Measurements from ENCODE around the gene CFD. TPM values are rescaled to one million over a fixed set of nuclear protein-coding genes. Genes with fewer than 3 reads are reported as not detected.

The CFD gene
- total and polyA plus RNA-seq, 2 experiments from 2014 or later, result 0.90 to 4.7 TPM

DNA sequence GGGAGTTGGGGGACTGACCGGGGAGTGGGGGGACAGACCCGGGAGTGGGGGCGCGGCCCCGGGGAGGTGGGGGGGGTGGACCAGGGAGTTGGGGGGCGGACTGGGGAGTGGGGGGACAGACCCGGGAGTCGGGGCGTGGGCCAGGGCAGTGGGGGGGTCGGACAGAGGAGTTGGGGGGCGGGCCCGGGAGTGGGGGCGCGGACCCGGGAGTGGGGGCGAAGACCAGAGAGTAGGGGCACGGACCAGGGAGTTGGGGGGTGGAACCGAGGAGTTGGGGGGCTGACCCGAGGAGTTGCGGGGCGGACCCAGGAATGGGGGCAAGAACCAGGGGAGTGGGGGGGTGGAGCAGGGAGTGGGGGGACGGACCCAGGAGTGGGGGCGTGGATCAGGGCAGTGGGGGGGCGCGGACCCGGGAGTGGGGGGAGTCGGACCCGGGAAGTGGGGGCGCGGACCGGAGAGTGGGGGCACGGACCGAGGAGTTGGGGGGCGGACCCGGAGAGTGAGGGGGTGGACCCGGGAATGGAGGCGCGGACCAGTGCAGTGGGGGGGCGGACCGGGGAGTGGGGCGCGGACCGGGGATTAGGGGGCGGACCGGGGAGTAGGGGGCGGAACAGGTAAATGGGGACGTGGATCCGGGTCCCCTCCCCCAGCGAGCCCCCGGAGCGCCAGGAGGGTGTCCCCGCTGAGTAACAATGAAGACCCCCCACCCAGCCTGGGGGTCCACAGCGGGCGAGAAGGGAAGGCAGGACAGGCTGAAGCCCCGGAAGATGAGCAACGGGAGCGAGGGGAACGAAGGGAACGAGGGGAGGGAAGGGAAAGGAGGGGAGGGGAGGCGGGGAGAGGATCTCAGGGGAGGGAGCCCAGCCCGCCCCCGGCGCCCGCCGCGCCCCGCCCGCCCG, 53.0 kb downstream of the CFD start:
- peaks cover 33% of the 10 kb centered on the region for H4K20me1 ChIP-seq (replicated peaks; ENCODE audit: insufficient read depth)
- peaks cover 43% of the 10 kb centered on the region for H3K79me2 ChIP-seq (replicated peaks; ENCODE audit: insufficient read depth)
- Mint-ChIP-seq H3K27ac (no peak overlapping the region), H3K9me3 (no peaks in the 10 kb centered on the region), H3K36me3 (ENCODE audit: low read depth) (peaks cover 6% of the 10 kb centered on the region; the same call in 2 of the 3 replicates), H3K4me3 (peak overlapping the region; percentile 76), H3K4me1 (0 out of 3 replicates have a peak, but pooled peaks cover 2% of the 10 kb centered on the region), H3K27me3 (ENCODE audit: insufficient read depth, low read depth, poor library complexity) (peaks cover 31% of the 10 kb centered on the region)
- no peak overlapping the region for H2AFZ ChIP-seq
- H3K9me2 ChIP-seq (ENCODE audit: insufficient read depth), result no peaks in the 10 kb centered on the region
- DNase-seq (ENCODE audit: low spot score), result no peak
- peak overlapping the region; percentile 79 for H3K4me3 ChIP-seq
- peaks cover 18% of the 10 kb centered on the region for H3F3A ChIP-seq (replicated peaks; ENCODE audit: low read depth)
- peak overlapping the region; percentile 76 for H3K4me2 ChIP-seq
- H3K4me1 ChIP-seq (ENCODE audit: insufficient read depth), result peaks cover 5% of the 10 kb centered on the region; the same call in 1 of the 2 replicates
- ATAC-seq, result no peak
- H3K36me3 ChIP-seq (ENCODE audit: insufficient read depth), result no peaks in the 10 kb centered on the region
- H3K27ac ChIP-seq (ENCODE audit: low read depth), result no peak overlapping the region
- TF ChIP-seq STAT1 (IDR thresholded peaks at IDR 0.05; ENCODE audit: unreplicated experiment) (no peak), ZNF331 (CRISPR knock-in tag; IDR thresholded peaks at IDR 0.05; ENCODE audit: low read depth) (no peak), JUNB (IDR thresholded peaks at IDR 0.05; ENCODE audit: unreplicated experiment) (no peak)
- TF ChIP-seq, protein P1, sequence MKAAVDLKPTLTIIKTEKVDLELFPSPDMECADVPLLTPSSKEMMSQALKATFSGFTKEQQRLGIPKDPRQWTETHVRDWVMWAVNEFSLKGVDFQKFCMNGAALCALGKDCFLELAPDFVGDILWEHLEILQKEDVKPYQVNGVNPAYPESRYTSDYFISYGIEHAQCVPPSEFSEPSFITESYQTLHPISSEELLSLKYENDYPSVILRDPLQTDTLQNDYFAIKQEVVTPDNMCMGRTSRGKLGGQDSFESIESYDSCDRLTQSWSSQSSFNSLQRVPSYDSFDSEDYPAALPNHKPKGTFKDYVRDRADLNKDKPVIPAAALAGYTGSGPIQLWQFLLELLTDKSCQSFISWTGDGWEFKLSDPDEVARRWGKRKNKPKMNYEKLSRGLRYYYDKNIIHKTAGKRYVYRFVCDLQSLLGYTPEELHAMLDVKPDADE (IDR thresholded peaks at IDR 0.05), result no peak
- TF ChIP-seq, protein P2, sequence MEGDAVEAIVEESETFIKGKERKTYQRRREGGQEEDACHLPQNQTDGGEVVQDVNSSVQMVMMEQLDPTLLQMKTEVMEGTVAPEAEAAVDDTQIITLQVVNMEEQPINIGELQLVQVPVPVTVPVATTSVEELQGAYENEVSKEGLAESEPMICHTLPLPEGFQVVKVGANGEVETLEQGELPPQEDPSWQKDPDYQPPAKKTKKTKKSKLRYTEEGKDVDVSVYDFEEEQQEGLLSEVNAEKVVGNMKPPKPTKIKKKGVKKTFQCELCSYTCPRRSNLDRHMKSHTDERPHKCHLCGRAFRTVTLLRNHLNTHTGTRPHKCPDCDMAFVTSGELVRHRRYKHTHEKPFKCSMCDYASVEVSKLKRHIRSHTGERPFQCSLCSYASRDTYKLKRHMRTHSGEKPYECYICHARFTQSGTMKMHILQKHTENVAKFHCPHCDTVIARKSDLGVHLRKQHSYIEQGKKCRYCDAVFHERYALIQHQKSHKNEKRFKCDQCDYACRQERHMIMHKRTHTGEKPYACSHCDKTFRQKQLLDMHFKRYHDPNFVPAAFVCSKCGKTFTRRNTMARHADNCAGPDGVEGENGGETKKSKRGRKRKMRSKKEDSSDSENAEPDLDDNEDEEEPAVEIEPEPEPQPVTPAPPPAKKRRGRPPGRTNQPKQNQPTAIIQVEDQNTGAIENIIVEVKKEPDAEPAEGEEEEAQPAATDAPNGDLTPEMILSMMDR (conservative IDR thresholded peaks at IDR 0.05; ENCODE audit: low read depth in 2 of 2), result no peak
- peaks cover 39% of the 10 kb centered on the region for H3K27me3 ChIP-seq (ENCODE audit: insufficient read depth)

MicroRNA genes within 50 kb of the gene (microRNA counts, 767-probe panel; counts per million panel counts)
- not detected for microRNA hsa-miR-3187-3p

Small RNA genes lying within 50 kb of the gene (microRNA-seq; reads per million reads assigned to microRNA genes)
- 8.6 reads per million, percentile 31 among the genes with 10 or more reads in this experiment for gene MIR3187

Small RNA genes lying within 50 kb of the gene (small RNA-seq; reads per million reads assigned to genes)
- gene MIR3187 (ENCODE audit: low replicate concordance) (not detected), gene RNU6-9 (ENCODE audit: low replicate concordance) (8.5 reads per million, percentile 96 among the genes with 10 or more reads in this experiment)

Other genes with a start within 250 kb of the CFD start
- gene POLRMT, start 226.1 kb upstream of the CFD start, total RNA-seq (2014; rRNA removed; shearing (Covaris generic)), result 120 and 148 TPM in 2 replicates
- gene POLRMT, start 226.1 kb upstream of the CFD start, polyA plus RNA-seq (2016; fragmentation: Nextera tagmentation; extraction: Ambion mirVana), result 98.0 and 125 TPM in 2 replicates
- gene FGF22, start 219.8 kb upstream of the CFD start, total RNA-seq (2014; rRNA removed; shearing (Covaris generic)), result 0.31 and 2.8 TPM in 2 replicates
- gene FGF22, start 219.8 kb upstream of the CFD start, polyA plus RNA-seq (2016; fragmentation: Nextera tagmentation; extraction: Ambion mirVana), result 1.0 and 1.1 TPM in 2 replicates
- 80.5 and 112 TPM in 2 replicates for gene RNF126, start 196.4 kb upstream of the CFD start, total RNA-seq (2014; rRNA removed; shearing (Covaris generic))
- 91.7 and 95.7 TPM in 2 replicates for gene RNF126, start 196.4 kb upstream of the CFD start, polyA plus RNA-seq (2016; fragmentation: Nextera tagmentation; extraction: Ambion mirVana)
- 10.1 and 12.5 TPM in 2 replicates for gene FSTL3, start 183.3 kb upstream of the CFD start, total RNA-seq (2014; rRNA removed; shearing (Covaris generic))
- 2.9 and 3.1 TPM in 2 replicates for gene FSTL3, start 183.3 kb upstream of the CFD start, polyA plus RNA-seq (2016; fragmentation: Nextera tagmentation; extraction: Ambion mirVana)
- gene PRSS57, start 164.2 kb upstream of the CFD start, total RNA-seq (2014; rRNA removed; shearing (Covaris generic)), result not detected in 2 replicates
- 0.21 and 0.34 TPM in 2 replicates for gene PRSS57, start 164.2 kb upstream of the CFD start, polyA plus RNA-seq (2016; fragmentation: Nextera tagmentation; extraction: Ambion mirVana)
- 21.7 and 26.1 TPM in 2 replicates for gene PALM, start 150.7 kb upstream of the CFD start, total RNA-seq (2014; rRNA removed; shearing (Covaris generic))
- 3.8 and 4.8 TPM in 2 replicates for gene PALM, start 150.7 kb upstream of the CFD start, polyA plus RNA-seq (2016; fragmentation: Nextera tagmentation; extraction: Ambion mirVana)
- gene MISP, start 108.6 kb upstream of the CFD start, total RNA-seq (2014; rRNA removed; shearing (Covaris generic)), result 0.23 and 0.28 TPM in 2 replicates
- 0.27 and 0.40 TPM in 2 replicates for gene MISP, start 108.6 kb upstream of the CFD start, polyA plus RNA-seq (2016; fragmentation: Nextera tagmentation; extraction: Ambion mirVana)
- gene PTBP1, start 62.2 kb upstream of the CFD start, total RNA-seq (2014; rRNA removed; shearing (Covaris generic)), result 539 and 552 TPM in 2 replicates
- gene PTBP1, start 62.2 kb upstream of the CFD start, polyA plus RNA-seq (2016; fragmentation: Nextera tagmentation; extraction: Ambion mirVana), result 632 and 705 TPM in 2 replicates
- gene PLPPR3, start 37.7 kb upstream of the CFD start, total RNA-seq (2014; rRNA removed; shearing (Covaris generic)), result 74.7 and 81.1 TPM in 2 replicates
- gene PLPPR3, start 37.7 kb upstream of the CFD start, polyA plus RNA-seq (2016; fragmentation: Nextera tagmentation; extraction: Ambion mirVana), result 13.6 and 14.8 TPM in 2 replicates
- 0.50 and 1.4 TPM in 2 replicates for gene AZU1, start 31.8 kb upstream of the CFD start, total RNA-seq (2014; rRNA removed; shearing (Covaris generic))
- 0.30 and 0.78 TPM in 2 replicates for gene AZU1, start 31.8 kb upstream of the CFD start, polyA plus RNA-seq (2016; fragmentation: Nextera tagmentation; extraction: Ambion mirVana)
- gene PRTN3, start 18.7 kb upstream of the CFD start, total RNA-seq (2014; rRNA removed; shearing (Covaris generic)), result 0.21 and 2.4 TPM in 2 replicates
- 0.68 and 0.87 TPM in 2 replicates for gene PRTN3, start 18.7 kb upstream of the CFD start, polyA plus RNA-seq (2016; fragmentation: Nextera tagmentation; extraction: Ambion mirVana)
- gene ELANE, start 7.4 kb upstream of the CFD start, total RNA-seq (2014; rRNA removed; shearing (Covaris generic)), result not detected in 2 replicates
- gene ELANE, start 7.4 kb upstream of the CFD start, polyA plus RNA-seq (2016; fragmentation: Nextera tagmentation; extraction: Ambion mirVana), result not detected in 2 replicates
- gene MED16, start 33.5 kb downstream of the CFD start, total RNA-seq (2014; rRNA removed; shearing (Covaris generic)), result 62.3 and 73.6 TPM in 2 replicates
- gene MED16, start 33.5 kb downstream of the CFD start, polyA plus RNA-seq (2016; fragmentation: Nextera tagmentation; extraction: Ambion mirVana), result 52.7 and 58.7 TPM in 2 replicates
- gene RNU6-9, start 33.8 kb downstream of the CFD start, total RNA-seq (2014; rRNA removed; shearing (Covaris generic)), result not detected in 2 replicates
- gene RNU6-9, start 33.8 kb downstream of the CFD start, polyA plus RNA-seq (2016; fragmentation: Nextera tagmentation; extraction: Ambion mirVana), result not detected in 2 replicates
- gene R3HDM4, start 53.6 kb downstream of the CFD start, total RNA-seq (2014; rRNA removed; shearing (Covaris generic)), result 87.1 and 87.8 TPM in 2 replicates
- 76.5 and 87.4 TPM in 2 replicates for gene R3HDM4, start 53.6 kb downstream of the CFD start, polyA plus RNA-seq (2016; fragmentation: Nextera tagmentation; extraction: Ambion mirVana)
- 2.4 and 4.0 TPM in 2 replicates for gene KISS1R, start 57.7 kb downstream of the CFD start, total RNA-seq (2014; rRNA removed; shearing (Covaris generic))
- gene KISS1R, start 57.7 kb downstream of the CFD start, polyA plus RNA-seq (2016; fragmentation: Nextera tagmentation; extraction: Ambion mirVana), result 0.78 and 1.0 TPM in 2 replicates
- 48.8 and 51.6 TPM in 2 replicates for gene ARID3A, start 66.4 kb downstream of the CFD start, total RNA-seq (2014; rRNA removed; shearing (Covaris generic))
- gene ARID3A, start 66.4 kb downstream of the CFD start, polyA plus RNA-seq (2016; fragmentation: Nextera tagmentation; extraction: Ambion mirVana), result 33.6 and 36.6 TPM in 2 replicates
- 112 and 157 TPM in 2 replicates for gene WDR18, start 124.7 kb downstream of the CFD start, total RNA-seq (2014; rRNA removed; shearing (Covaris generic))
- 155 and 156 TPM in 2 replicates for gene WDR18, start 124.7 kb downstream of the CFD start, polyA plus RNA-seq (2016; fragmentation: Nextera tagmentation; extraction: Ambion mirVana)
- 0.23 and 2.8 TPM in 2 replicates for gene GRIN3B, start 140.8 kb downstream of the CFD start, total RNA-seq (2014; rRNA removed; shearing (Covaris generic))
- 0.11 and 0.28 TPM in 2 replicates for gene GRIN3B, start 140.8 kb downstream of the CFD start, polyA plus RNA-seq (2016; fragmentation: Nextera tagmentation; extraction: Ambion mirVana)
- 144 and 196 TPM in 2 replicates for gene TMEM259, start 161.5 kb downstream of the CFD start, total RNA-seq (2014; rRNA removed; shearing (Covaris generic))
- 82.8 and 84.5 TPM in 2 replicates for gene TMEM259, start 161.5 kb downstream of the CFD start, polyA plus RNA-seq (2016; fragmentation: Nextera tagmentation; extraction: Ambion mirVana)
- not detected in 2 replicates for gene RNU6-2, start 161.9 kb downstream of the CFD start, total RNA-seq (2014; rRNA removed; shearing (Covaris generic))
- gene RNU6-2, start 161.9 kb downstream of the CFD start, polyA plus RNA-seq (2016; fragmentation: Nextera tagmentation; extraction: Ambion mirVana), result not detected in 2 replicates
- gene CNN2, start 166.9 kb downstream of the CFD start, total RNA-seq (2014; rRNA removed; shearing (Covaris generic)), result 392 and 426 TPM in 2 replicates
- gene CNN2, start 166.9 kb downstream of the CFD start, polyA plus RNA-seq (2016; fragmentation: Nextera tagmentation; extraction: Ambion mirVana), result 314 and 330 TPM in 2 replicates
- 18.1 and 22.2 TPM in 2 replicates for gene ABCA7, start 180.4 kb downstream of the CFD start, total RNA-seq (2014; rRNA removed; shearing (Covaris generic))
- gene ABCA7, start 180.4 kb downstream of the CFD start, polyA plus RNA-seq (2016; fragmentation: Nextera tagmentation; extraction: Ambion mirVana), result 27.4 and 30.3 TPM in 2 replicates
- 56.0 and 71.8 TPM in 2 replicates for gene ARHGAP45, start 207.5 kb downstream of the CFD start, total RNA-seq (2014; rRNA removed; shearing (Covaris generic))
- 24.7 and 28.3 TPM in 2 replicates for gene ARHGAP45, start 207.5 kb downstream of the CFD start, polyA plus RNA-seq (2016; fragmentation: Nextera tagmentation; extraction: Ambion mirVana)
- 257 and 303 TPM in 2 replicates for gene POLR2E, start 235.7 kb downstream of the CFD start, total RNA-seq (2014; rRNA removed; shearing (Covaris generic))
- gene POLR2E, start 235.7 kb downstream of the CFD start, polyA plus RNA-seq (2016; fragmentation: Nextera tagmentation; extraction: Ambion mirVana), result 254 and 286 TPM in 2 replicates
- gene GPX4, start 244.3 kb downstream of the CFD start, total RNA-seq (2014; rRNA removed; shearing (Covaris generic)), result 284 and 351 TPM in 2 replicates
- gene GPX4, start 244.3 kb downstream of the CFD start, polyA plus RNA-seq (2016; fragmentation: Nextera tagmentation; extraction: Ambion mirVana), result 543 and 573 TPM in 2 replicates

Measured in GM23338 (cell line).